Activated naive CD8-positive, alpha-beta T cell (primary cell): Measurements from ENCODE around the gene NHLH2.

Experiments used
- H3K27ac Mint-ChIP-seq: one replicate; pipeline ENCODE4 v1.8.0; 2021; ENCODE audit warnings: mixed read lengths
- H3K27me3 Mint-ChIP-seq: one replicate; pipeline ENCODE4 v1.8.0; 2021; ENCODE audit warnings: mixed read lengths
- H3K36me3 Mint-ChIP-seq: one replicate; pipeline ENCODE4 v1.8.0; 2021; ENCODE audit warnings: mixed read lengths
- H3K4me1 Mint-ChIP-seq: one replicate; pipeline ENCODE4 v1.8.0; 2021; ENCODE audit warnings: low read depth, mixed read lengths
- H3K4me3 Mint-ChIP-seq: one replicate; pipeline ENCODE4 v1.8.0; 2021; ENCODE audit warnings: mild to moderate bottlenecking, mixed read lengths
- H3K9me3 Mint-ChIP-seq: one replicate; pipeline ENCODE4 v1.8.0; 2021; ENCODE audit warnings: low read depth, mixed read lengths

Gene NHLH2

GRCh38 chr1:115854005-115854404 is 13.1 kb upstream of the NHLH2 start:
- Mint-ChIP-seq H3K36me3 (no peaks in the 10 kb centered on the region), H3K9me3 (no peaks in the 10 kb centered on the region), H3K27me3 (peaks cover 34% of the 10 kb centered on the region), H3K4me1 (no peaks in the 10 kb centered on the region), H3K27ac (no peak overlapping the region), H3K4me3 (no peak overlapping the region)

GRCh38 chr1:115850937-115851336 is 10.0 kb upstream of the NHLH2 start:
- no peaks in the 10 kb centered on the region for H3K4me1 Mint-ChIP-seq
- no peaks in the 10 kb centered on the region for H3K9me3 Mint-ChIP-seq
- peaks cover 23% of the 10 kb centered on the region for H3K27me3 Mint-ChIP-seq
- no peaks in the 10 kb centered on the region for H3K36me3 Mint-ChIP-seq
- no peak overlapping the region for H3K4me3 Mint-ChIP-seq
- no peak overlapping the region for H3K27ac Mint-ChIP-seq

- Mint-ChIP-seq H3K4me3 (no peak overlapping the region), H3K4me1 (no peaks in the 10 kb centered on the region), H3K27ac (no peak overlapping the region), H3K27me3 (peaks cover 26% of the 10 kb centered on the region), H3K9me3 (peaks cover 7% of the 10 kb centered on the region), H3K36me3 (no peaks in the 10 kb centered on the region)
These were observed 6.9 kb upstream of the NHLH2 start for GRCh38 chr1:115847787-115848186.

- Mint-ChIP-seq H3K36me3 (no peaks in the 10 kb centered on the region), H3K4me1 (peaks cover 10% of the 10 kb centered on the region), H3K9me3 (peaks cover 7% of the 10 kb centered on the region), H3K4me3 (no peak overlapping the region), H3K27me3 (peaks cover 38% of the 10 kb centered on the region), H3K27ac (no peak overlapping the region)
These were observed 2.0 kb upstream of the NHLH2 start for GRCh38 chr1:115842948-115843347.

GRCh38 chr1:115839679-115840237 is 1.2 kb downstream of the NHLH2 start:
- Mint-ChIP-seq H3K4me1 (peaks cover 10% of the 10 kb centered on the region), H3K27me3 (peaks cover 43% of the 10 kb centered on the region), H3K9me3 (peaks cover 7% of the 10 kb centered on the region), H3K27ac (no peak overlapping the region), H3K4me3 (peak overlapping the region; percentile 46), H3K36me3 (no peaks in the 10 kb centered on the region)

GRCh38 chr1:115839029-115839678 is 1.8 kb downstream of the NHLH2 start:
- Mint-ChIP-seq H3K9me3 (peaks cover 3% of the 10 kb centered on the region), H3K4me3 (peak overlapping the region; percentile 76), H3K27ac (no peak overlapping the region), H3K27me3 (peaks cover 40% of the 10 kb centered on the region), H3K36me3 (no peaks in the 10 kb centered on the region), H3K4me1 (peaks cover 10% of the 10 kb centered on the region)

- Mint-ChIP-seq H3K27me3 (peaks cover 40% of the 10 kb centered on the region), H3K9me3 (no peaks in the 10 kb centered on the region), H3K36me3 (no peaks in the 10 kb centered on the region), H3K4me1 (peaks cover 10% of the 10 kb centered on the region), H3K4me3 (peak overlapping the region; percentile 76), H3K27ac (no peak overlapping the region)
These were observed 2.4 kb downstream of the NHLH2 start for GRCh38 chr1:115838431-115839028.

- H3K27ac Mint-ChIP-seq, result no peak overlapping the region
- H3K36me3 Mint-ChIP-seq, result no peaks in the 10 kb centered on the region
- H3K27me3 Mint-ChIP-seq, result peaks cover 40% of the 10 kb centered on the region
- H3K4me1 Mint-ChIP-seq, result peaks cover 10% of the 10 kb centered on the region
- no peaks in the 10 kb centered on the region for H3K9me3 Mint-ChIP-seq
- no peak overlapping the region for H3K4me3 Mint-ChIP-seq
These were observed 3.0 kb downstream of the NHLH2 start for GRCh38 chr1:115837740-115838421.

- no peak overlapping the region for H3K27ac Mint-ChIP-seq
- no peak overlapping the region for H3K4me3 Mint-ChIP-seq
- peaks cover 43% of the 10 kb centered on the region for H3K27me3 Mint-ChIP-seq
- H3K4me1 Mint-ChIP-seq, result peaks cover 10% of the 10 kb centered on the region
- H3K9me3 Mint-ChIP-seq, result no peaks in the 10 kb centered on the region
- no peaks in the 10 kb centered on the region for H3K36me3 Mint-ChIP-seq
These were observed 3.6 kb downstream of the NHLH2 start for GRCh38 chr1:115837341-115837739.

GRCh38 chr1:115833856-115834255 is 7.1 kb downstream of the NHLH2 start:
- Mint-ChIP-seq H3K4me3 (no peak overlapping the region), H3K36me3 (no peaks in the 10 kb centered on the region), H3K27ac (no peak overlapping the region), H3K27me3 (peaks cover 43% of the 10 kb centered on the region), H3K9me3 (no peaks in the 10 kb centered on the region), H3K4me1 (peaks cover 3% of the 10 kb centered on the region)

GRCh38 chr1:115832651-115833050 is 8.3 kb downstream of the NHLH2 start:
- H3K27ac Mint-ChIP-seq, result no peak overlapping the region
- peaks cover 49% of the 10 kb centered on the region for H3K27me3 Mint-ChIP-seq
- H3K4me3 Mint-ChIP-seq, result no peak overlapping the region
- peaks cover 6% of the 10 kb centered on the region for H3K4me1 Mint-ChIP-seq
- no peaks in the 10 kb centered on the region for H3K9me3 Mint-ChIP-seq
- H3K36me3 Mint-ChIP-seq, result no peaks in the 10 kb centered on the region

GRCh38 chr1:115830963-115831362 is 10.0 kb downstream of the NHLH2 start:
- Mint-ChIP-seq H3K36me3 (no peaks in the 10 kb centered on the region), H3K27me3 (peaks cover 52% of the 10 kb centered on the region), H3K27ac (no peak overlapping the region), H3K4me3 (no peak overlapping the region), H3K9me3 (no peaks in the 10 kb centered on the region), H3K4me1 (peaks cover 7% of the 10 kb centered on the region)

- no peak overlapping the region for H3K4me3 Mint-ChIP-seq
- H3K36me3 Mint-ChIP-seq, result no peaks in the 10 kb centered on the region
- peaks cover 7% of the 10 kb centered on the region for H3K4me1 Mint-ChIP-seq
- H3K27me3 Mint-ChIP-seq, result peaks cover 53% of the 10 kb centered on the region
- H3K27ac Mint-ChIP-seq, result no peak overlapping the region
- no peaks in the 10 kb centered on the region for H3K9me3 Mint-ChIP-seq
These were observed 11.0 kb downstream of the NHLH2 start for GRCh38 chr1:115829947-115830346.

- Mint-ChIP-seq H3K9me3 (no peaks in the 10 kb centered on the region), H3K4me3 (peak overlapping the region; percentile 84), H3K36me3 (no peaks in the 10 kb centered on the region), H3K27ac (no peak overlapping the region), H3K27me3 (peaks cover 53% of the 10 kb centered on the region), H3K4me1 (peaks cover 7% of the 10 kb centered on the region)
These were observed 11.8 kb downstream of the NHLH2 start for GRCh38 chr1:115829023-115829674.
